Mucosa of rectum (tissue), 2 donors: Measurements from ENCODE around the gene UQCRHL.
"Not testable (repeated sequence)": the region's sequence is repeated elsewhere in the genome, so short reads cannot be mapped to it uniquely, and the experiment has no call there.

Experiments used
- H3K27ac ChIP-seq, 2 donors: one replicate each; pipeline ENCODE4 v1.7.0; 2013; ENCODE audit warnings: inconsistent platforms in 2 of 2, low read depth in 2 of 2, low read length in 2 of 2
- H3K27me3 ChIP-seq, 2 donors: one replicate each; pipeline ENCODE4 v1.7.0; 2013; ENCODE audit warnings: low read length in 2 of 2; ENCODE audit not compliant: control insufficient read depth in 2 of 2, insufficient read depth in 2 of 2
- H3K36me3 ChIP-seq, 2 donors: one replicate each; pipeline ENCODE4 v1.7.0; 2013; ENCODE audit warnings: low read length in 2 of 2; ENCODE audit not compliant: control insufficient read depth in 2 of 2, insufficient read depth in 2 of 2
- H3K4me1 ChIP-seq, 2 donors: one replicate each; pipeline ENCODE4 v1.7.0; 2013; ENCODE audit warnings: low read length in 2 of 2, mild to moderate bottlenecking in 1 of 2; ENCODE audit not compliant: control insufficient read depth in 2 of 2, insufficient read depth in 2 of 2
- H3K4me3 ChIP-seq, 2 donors: one replicate each; pipeline ENCODE4 v1.7.0; 2013; ENCODE audit warnings: low read length in 2 of 2
- H3K9ac ChIP-seq, 2 donors: one replicate each; pipeline ENCODE4 v1.7.0; 2013; ENCODE audit warnings: low read length in 2 of 2, low read depth in 1 of 2, mild to moderate bottlenecking in 1 of 2
- H3K9me3 ChIP-seq, 2 donors: one replicate each; pipeline ENCODE4 v1.7.0; 2013; ENCODE audit warnings: low read length in 2 of 2; ENCODE audit not compliant: control insufficient read depth in 2 of 2
- donor health status: healthy.
- donor health status: Normal muscosa, but diverticular disease.

Gene UQCRHL

GRCh38 chr1:15847893-15848142, 40.4 kb upstream of the UQCRHL start:
- Histone ChIP-seq H3K36me3 (no peaks in the 10 kb centered on the region), H3K9ac (peak overlapping the region; percentile 96 to 98), H3K4me1 (peaks cover 17 to 19% of the 10 kb centered on the region in 2 donors), H3K9me3 (no peaks in the 10 kb centered on the region), H3K27ac (peak overlapping the region; percentile 90 to 95), H3K27me3 (no peaks in the 10 kb centered on the region), H3K4me3 (peak overlapping the region; percentile 77 to 91)

GRCh38 chr1:15847100-15847892, 39.8 kb upstream of the UQCRHL start, which contains the start of gene SPEN:
SPEN (plus strand) TSS chr1:15847707; CDS start chr1:15848068, 361 bp downstream.
- Histone ChIP-seq H3K27ac (peak within 1 kb of the TSS; percentile 90 to 95), H3K4me1 (peaks cover 16 to 17% of the 10 kb centered on the region in 2 donors), H3K4me3 (peak within 1 kb of the TSS; percentile 77 to 94), H3K36me3 (no peaks in the 10 kb centered on the region), H3K9me3 (no peaks in the 10 kb centered on the region), H3K9ac (peak within 1 kb of the TSS; percentile 96 to 98), H3K27me3 (no peaks in the 10 kb centered on the region)

- H3K4me1 ChIP-seq: peaks cover 14 to 16% of the 10 kb centered on the region in 2 donors
- H3K4me3 ChIP-seq, H3K36me3 ChIP-seq, H3K9ac ChIP-seq, H3K27me3 ChIP-seq, H3K27ac ChIP-seq, H3K9me3 ChIP-seq: not testable (repeated sequence)
These were observed 38.6 kb upstream of the UQCRHL start for GRCh38 chr1:15846056-15846455.

- Histone ChIP-seq H3K27ac (no peak overlapping the region), H3K4me1 (peaks cover 0 to 4% of the 10 kb centered on the region in 2 donors), H3K9me3 (no peaks in the 10 kb centered on the region), H3K4me3 (no peak overlapping the region), H3K9ac (no peak overlapping the region), H3K27me3 (no peaks in the 10 kb centered on the region), H3K36me3 (no peaks in the 10 kb centered on the region)
These were observed 36.5 kb upstream of the UQCRHL start for GRCh38 chr1:15843826-15844572.

- no peak overlapping the region for H3K4me3 ChIP-seq
- no peak overlapping the region for H3K27ac ChIP-seq
- no peak overlapping the region for H3K9ac ChIP-seq
- no peaks in the 10 kb centered on the region for H3K36me3 ChIP-seq
- H3K27me3 ChIP-seq: no peaks in the 10 kb centered on the region
- H3K4me1 ChIP-seq: peaks cover 5 to 8% of the 10 kb centered on the region in 2 donors
- no peaks in the 10 kb centered on the region for H3K9me3 ChIP-seq
These were observed 31.3 kb upstream of the UQCRHL start for GRCh38 chr1:15838721-15839120.

- Histone ChIP-seq H3K9ac (peak overlapping the region in 1 of 2 donors; percentile 74), H3K9me3 (no peaks in the 10 kb centered on the region), H3K27ac (peak overlapping the region in 1 of 2 donors; percentile 100), H3K27me3 (no peaks in the 10 kb centered on the region), H3K4me3 (peak overlapping the region in 1 of 2 donors; percentile 64), H3K4me1 (peaks cover 7 to 10% of the 10 kb centered on the region in 2 donors), H3K36me3 (no peaks in the 10 kb centered on the region)
These were observed 30.5 kb upstream of the UQCRHL start for GRCh38 chr1:15837931-15838330.

- Histone ChIP-seq H3K27ac (peak overlapping the region; percentile 98 to 100), H3K9ac (peak overlapping the region; percentile 74 to 83), H3K4me1 (peaks cover 9 to 10% of the 10 kb centered on the region in 2 donors), H3K4me3 (peak overlapping the region; percentile 62 to 93), H3K27me3 (no peaks in the 10 kb centered on the region), H3K9me3 (no peaks in the 10 kb centered on the region), H3K36me3 (no peaks in the 10 kb centered on the region)
These were observed 29.6 kb upstream of the UQCRHL start for GRCh38 chr1:15836772-15837669.

GRCh38 chr1:15836511-15836771, 29.0 kb upstream of the UQCRHL start:
- not testable (repeated sequence) for H3K36me3 ChIP-seq, H3K27me3 ChIP-seq, H3K9me3 ChIP-seq, H3K4me1 ChIP-seq
- peak overlapping the region; percentile 83 to 95 for H3K9ac ChIP-seq
- peak overlapping the region; percentile 98 to 100 for H3K27ac ChIP-seq
- H3K4me3 ChIP-seq: peak overlapping the region; percentile 62 to 93

- H3K36me3 ChIP-seq: no peaks in the 10 kb centered on the region
- peaks cover 9 to 10% of the 10 kb centered on the region in 2 donors for H3K4me1 ChIP-seq
- no peaks in the 10 kb centered on the region for H3K9me3 ChIP-seq
- H3K4me3 ChIP-seq: peak overlapping the region; percentile 75 to 93
- peak overlapping the region; percentile 92 to 99 for H3K9ac ChIP-seq
- peak overlapping the region; percentile 98 to 100 for H3K27ac ChIP-seq
- H3K27me3 ChIP-seq: no peaks in the 10 kb centered on the region
These were observed 28.5 kb upstream of the UQCRHL start for GRCh38 chr1:15835741-15836510.
